ENCODE results near the gene ZNF19. TPM values are rescaled to one million over a fixed set of nuclear protein-coding genes. Genes with fewer than 3 reads are reported as not detected.

Gene ZNF19
- total RNA-seq, 1 donor from 2014 or later, result 1.7 TPM

- no peaks in the 10 kb centered on the region for H3K36me3 ChIP-seq
- H3K9me3 ChIP-seq (replicated peaks), result peaks cover 41% of the 10 kb centered on the region
- H3K4me3 ChIP-seq, result no peak overlapping the region
- DNase-seq, result no peak
- no peaks in the 10 kb centered on the region for H3K4me1 ChIP-seq
- intact Hi-C loops (cut with micrococcal nuclease), result no loop called here
- peaks cover 57% of the 10 kb centered on the region for H3K27me3 ChIP-seq (ENCODE audit: low read depth)
- no peak overlapping the region for H3K27ac ChIP-seq (replicated peaks)
- no peak for TF ChIP-seq CTCF (IDR thresholded peaks at IDR 0.05; ENCODE audit: borderline replicate concordance)
Observed at GRCh38 chr16:71439523-71439922, 49.6 kb downstream of the ZNF19 start.

DNA sequence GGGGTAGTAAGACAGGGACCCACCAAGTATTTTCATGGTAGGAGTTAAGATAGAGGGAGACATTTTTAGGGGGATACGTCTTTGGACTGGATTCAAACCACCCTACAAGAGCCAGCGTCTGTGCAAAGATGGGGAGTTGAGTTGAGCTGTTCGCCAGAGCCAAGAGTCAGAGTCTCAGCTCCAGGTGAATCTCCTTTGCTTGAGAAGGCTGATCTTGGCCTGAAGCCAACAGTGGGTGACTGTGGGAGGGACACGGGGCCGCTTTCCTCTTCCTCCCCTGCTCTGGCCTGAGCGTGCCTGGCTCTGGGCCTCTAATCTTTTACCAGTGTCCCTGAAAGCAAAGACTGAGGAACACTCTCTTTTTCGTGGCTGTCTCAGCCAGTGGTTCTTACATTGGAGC lies 52.7 kb downstream of the ZNF19 start:
- intact Hi-C loops (cut with micrococcal nuclease), result no loop called here
- Histone ChIP-seq H3K4me3 (no peak overlapping the region), H3K36me3 (no peaks in the 10 kb centered on the region), H3K27me3 (ENCODE audit: low read depth) (peaks cover 65% of the 10 kb centered on the region), H3K27ac (replicated peaks) (no peak overlapping the region), H3K9me3 (replicated peaks) (peaks cover 10% of the 10 kb centered on the region), H3K4me1 (no peaks in the 10 kb centered on the region)
- no peak for DNase-seq
- TF ChIP-seq CTCF (IDR thresholded peaks at IDR 0.05; ENCODE audit: borderline replicate concordance), result no peak

DNA sequence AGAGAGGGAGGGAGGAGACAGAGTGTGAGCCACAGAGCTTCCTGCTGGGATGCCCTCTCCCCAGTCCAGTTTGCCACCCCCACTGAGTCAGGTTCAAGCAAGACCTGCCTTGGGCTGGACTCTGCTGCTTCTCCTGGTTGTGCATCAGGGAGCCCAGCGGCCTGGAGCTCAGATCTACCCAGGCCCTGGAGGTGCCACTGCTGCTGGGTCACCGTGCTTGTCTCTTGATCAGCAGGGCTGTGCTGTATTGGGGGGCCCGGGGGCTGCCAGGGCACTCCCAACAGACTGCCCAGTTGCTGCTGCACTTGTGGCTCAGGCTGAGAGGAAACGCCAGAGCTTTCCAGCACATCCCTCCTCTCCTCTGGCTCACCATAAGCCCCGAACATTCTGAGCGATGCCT lies 56.2 kb downstream of the ZNF19 start:
- Histone ChIP-seq H3K27ac (replicated peaks) (no peak overlapping the region), H3K9me3 (replicated peaks) (peaks cover 13% of the 10 kb centered on the region), H3K4me1 (no peaks in the 10 kb centered on the region), H3K4me3 (no peak overlapping the region), H3K36me3 (no peaks in the 10 kb centered on the region), H3K27me3 (ENCODE audit: low read depth) (peaks cover 66% of the 10 kb centered on the region)
- no peak for DNase-seq
- TF ChIP-seq CTCF (IDR thresholded peaks at IDR 0.05; ENCODE audit: borderline replicate concordance), result no peak
- intact Hi-C loops (cut with micrococcal nuclease), result no loop called here

DNA sequence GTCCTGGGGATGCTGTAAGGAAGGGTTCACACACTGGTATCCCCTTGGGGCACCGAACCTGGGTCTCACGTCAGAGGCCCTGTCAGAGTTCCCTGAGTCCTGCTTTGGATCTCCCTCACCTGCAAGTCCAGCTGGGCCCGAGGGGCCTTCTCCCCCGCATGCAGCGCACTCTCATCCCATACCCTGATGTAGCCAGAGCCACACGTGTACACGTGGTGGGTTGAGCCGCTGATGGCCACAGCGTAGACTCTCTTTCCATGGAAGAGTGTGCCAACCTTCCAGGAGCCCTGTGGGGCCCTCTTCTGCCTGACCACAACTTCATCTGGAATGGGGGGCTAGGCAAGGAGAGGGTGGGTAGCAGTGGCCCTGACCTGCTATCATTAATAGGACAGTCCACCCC lies 57.1 kb downstream of the ZNF19 start:
- H3K9me3 ChIP-seq (replicated peaks), result peaks cover 18% of the 10 kb centered on the region
- H3K27me3 ChIP-seq (ENCODE audit: low read depth), result peaks cover 71% of the 10 kb centered on the region
- no peaks in the 10 kb centered on the region for H3K4me1 ChIP-seq
- no peak overlapping the region for H3K27ac ChIP-seq (replicated peaks)
- intact Hi-C loops (cut with micrococcal nuclease), result no loop called here
- H3K36me3 ChIP-seq, result no peaks in the 10 kb centered on the region
- no peak overlapping the region for H3K4me3 ChIP-seq
- TF ChIP-seq CTCF (IDR thresholded peaks at IDR 0.05; ENCODE audit: borderline replicate concordance), result no peak
- DNase-seq, result no peak

GRCh38 chr16:71431176-71431575 lies 57.9 kb downstream of the ZNF19 start:
- DNase-seq, result no peak
- H3K27me3 ChIP-seq (ENCODE audit: low read depth), result peaks cover 74% of the 10 kb centered on the region

More at GRCh38 chr16:71431176-71431575, 57.9 kb downstream of the ZNF19 start:
- no peak for TF ChIP-seq CTCF (IDR thresholded peaks at IDR 0.05; ENCODE audit: borderline replicate concordance)
- intact Hi-C loops (cut with micrococcal nuclease), result no loop called here
- Histone ChIP-seq H3K27ac (replicated peaks) (no peak overlapping the region), H3K4me1 (no peaks in the 10 kb centered on the region), H3K9me3 (replicated peaks) (peaks cover 18% of the 10 kb centered on the region), H3K36me3 (no peaks in the 10 kb centered on the region), H3K4me3 (no peak overlapping the region)
